Right atrium auricular region (tissue), 2 donors: ENCODE results near the gene CARNS1. TPM values are rescaled to one million over a fixed set of nuclear protein-coding genes. Genes with fewer than 3 reads are reported as not detected.

Experiments
- DNase-seq: peaks from one replicate; pipeline ENCODE4 v3.0.0-alpha.2; 2019; ENCODE audit warnings: low spot score
- H3K27ac ChIP-seq, 2 donors: fragments of 200-600 bp; sonication (generic); 1 replicate in 1 of 2; 2 replicates in 1 of 2; pipeline ENCODE4 v1.5.1; 2016 to 2019
- H3K27me3 ChIP-seq, 2 donors: fragments of 200-600 bp; sonication (generic); one replicate each; pipeline versions ENCODE4 v1.5.1 to v1.6.0; 2017 to 2019
- H3K36me3 ChIP-seq: fragments of 200-600 bp; sonication (generic); one replicate; pipeline ENCODE4 v1.5.1; 2016
- H3K4me1 ChIP-seq, 2 donors: fragments of 200-600 bp; sonication (generic); one replicate each; pipeline versions ENCODE4 v1.5.1 to v1.6.0; 2017 to 2019
- H3K4me3 ChIP-seq, 2 donors: fragments of 200-600 bp; sonication (generic); 1 replicate in 1 of 2; 2 replicates in 1 of 2; pipeline ENCODE4 v1.5.1; 2017 to 2019; ENCODE audit warnings: mild to moderate bottlenecking in 1 of 2, moderate library complexity in 1 of 2
- H3K9me3 ChIP-seq, 2 donors: fragments of 200-600 bp; sonication (generic); one replicate each; pipeline ENCODE4 v1.5.1; 2019
- CTCF ChIP-seq, 2 donors: fragments of 200-600 bp; sonication (generic); IDR thresholded peaks; one replicate each; pipeline ENCODE4 v1.5.1; 2019; ENCODE audit warnings: antibody characterized with exemption in 2 of 2
- total RNA-seq, 2 donors: library from RNA; depleted of rRNA; stranded (reverse); fragments of >200 nt; gene quantifications; one replicate each; pipeline ENCODE4 v1.1.0, GENCODE V29; 2016

CARNS1 gene
- total RNA-seq: 1 to 10 TPM; 9.7 to 9.9 TPM

- Histone ChIP-seq H3K27me3 (no peaks in the 10 kb centered on the region), H3K9me3 (no peaks in the 10 kb centered on the region), H3K4me1 (peaks cover 0 to 58% of the 10 kb centered on the region in 2 donors), H3K36me3 (no peaks in the 10 kb centered on the region), H3K4me3 (peak within 1 kb of the TSS; percentile 33 to 42), H3K27ac (peak within 1 kb of the TSS; percentile 76 to 87)
- TF ChIP-seq CTCF (IDR thresholded peaks at IDR 0.05): no peak
- no peak for DNase-seq
Observed at GRCh38 chr11:67415501-67416304, at the start of gene CARNS1. CARNS1 (plus strand) TSS chr11:67415678; CDS start chr11:67416200, 522 bp downstream.

GRCh38 chr11:67365736-67366444, 49.6 kb upstream of the CARNS1 start:
- Histone ChIP-seq H3K27me3 (no peaks in the 10 kb centered on the region), H3K4me1 (peaks cover 0 to 46% of the 10 kb centered on the region in 2 donors), H3K27ac (peak overlapping the region; percentile 57 to 79), H3K4me3 (no peak overlapping the region), H3K36me3 (peaks cover 9% of the 10 kb centered on the region), H3K9me3 (no peaks in the 10 kb centered on the region)
- TF ChIP-seq CTCF (IDR thresholded peaks at IDR 0.05): no peak
- no peak for DNase-seq

GRCh38 chr11:67366546-67366945, 48.9 kb upstream of the CARNS1 start:
- Histone ChIP-seq H3K36me3 (peaks cover 9% of the 10 kb centered on the region), H3K27me3 (no peaks in the 10 kb centered on the region), H3K9me3 (no peaks in the 10 kb centered on the region), H3K4me1 (peaks cover 0 to 53% of the 10 kb centered on the region in 2 donors), H3K4me3 (no peak overlapping the region), H3K27ac (peak overlapping the region; percentile 57 to 79)
- no peak for TF ChIP-seq CTCF (IDR thresholded peaks at IDR 0.05)
- no peak for DNase-seq

GRCh38 chr11:67366961-67367760, 48.3 kb upstream of the CARNS1 start:
- H3K27me3 ChIP-seq: no peaks in the 10 kb centered on the region
- H3K4me3 ChIP-seq: no peak overlapping the region
- TF ChIP-seq CTCF (IDR thresholded peaks at IDR 0.05): no peak
- H3K9me3 ChIP-seq: no peaks in the 10 kb centered on the region
- DNase-seq: no peak
- peaks cover 9% of the 10 kb centered on the region for H3K36me3 ChIP-seq
- H3K4me1 ChIP-seq: peaks cover 0 to 59% of the 10 kb centered on the region in 2 donors
- H3K27ac ChIP-seq: peak overlapping the region; percentile 57 to 79

GRCh38 chr11:67367761-67368227, 47.7 kb upstream of the CARNS1 start:
- Histone ChIP-seq H3K27me3 (no peaks in the 10 kb centered on the region), H3K4me3 (no peak overlapping the region), H3K36me3 (peaks cover 9% of the 10 kb centered on the region), H3K9me3 (no peaks in the 10 kb centered on the region), H3K27ac (peak overlapping the region; percentile 57 to 79), H3K4me1 (peaks cover 0 to 61% of the 10 kb centered on the region in 2 donors)
- no peak for TF ChIP-seq CTCF (IDR thresholded peaks at IDR 0.05)
- DNase-seq: no peak
